Activated CD4-positive, alpha-beta T cell treated with anti-CD3 and anti-CD28 coated beads, Interleukin-2, amount 50 U/mL, for 4 hours (primary cell): ENCODE data around the gene NT5C3B.
"Not testable (repeated sequence)": the region's sequence is repeated elsewhere in the genome, so short reads cannot be mapped to it uniquely, and the experiment has no call there.

Source experiments
- DNase-seq, 2 experiments: peaks; one replicate each; pipeline ENCODE4 v3.0.0-alpha.2; 2020

The NT5C3B gene

GRCh38 chr17:41835800-41836549, at the start of gene NT5C3B:
NT5C3B (minus strand) TSS chr17:41836232; CDS start chr17:41836193, 39 bp downstream.
- DNase-seq, result peak; percentile 39 to 41

- DNase-seq, result no peak
Measured at GRCh38 chr17:41885733-41886132, 49.7 kb upstream of the NT5C3B start.

GRCh38 chr17:41882756-41883155, 46.7 kb upstream of the NT5C3B start:
- no peak for DNase-seq

GRCh38 chr17:41880130-41880529, 44.1 kb upstream of the NT5C3B start:
- no peak for DNase-seq

- not testable (repeated sequence) for DNase-seq
Measured at GRCh38 chr17:41874293-41874670, 38.2 kb upstream of the NT5C3B start.

GRCh38 chr17:41873559-41874292, 37.7 kb upstream of the NT5C3B start:
- DNase-seq, result no peak

- DNase-seq, result no peak
Measured at GRCh38 chr17:41871789-41872188, 35.8 kb upstream of the NT5C3B start.

GRCh38 chr17:41870627-41871026, 34.6 kb upstream of the NT5C3B start:
- no peak for DNase-seq

- DNase-seq, result no peak
Measured at GRCh38 chr17:41870097-41870496, 34.1 kb upstream of the NT5C3B start.

- DNase-seq, result no peak
Measured at GRCh38 chr17:41869426-41869825, 33.4 kb upstream of the NT5C3B start.

- no peak for DNase-seq
Measured at GRCh38 chr17:41868568-41868967, 32.5 kb upstream of the NT5C3B start.

GRCh38 chr17:41865596-41865893, 29.5 kb upstream of the NT5C3B start:
- no peak for DNase-seq

GRCh38 chr17:41864836-41865595, 29.0 kb upstream of the NT5C3B start, which contains the start of gene KLHL11:
KLHL11 (minus strand) TSS chr17:41865423; CDS start chr17:41865370, 53 bp downstream.
- DNase-seq, result peak; percentile 82 to 83

- DNase-seq, result no peak
Measured at GRCh38 chr17:41864498-41864835, 28.4 kb upstream of the NT5C3B start.

GRCh38 chr17:41863074-41863848, 27.2 kb upstream of the NT5C3B start:
- DNase-seq, result peak; percentile 3 to 21

GRCh38 chr17:41860254-41860931, 24.4 kb upstream of the NT5C3B start:
- DNase-seq, result no peak

GRCh38 chr17:41851382-41851781, 15.3 kb upstream of the NT5C3B start:
- not testable (repeated sequence) for DNase-seq

- DNase-seq, result no peak
Measured at GRCh38 chr17:41849251-41849990, 13.4 kb upstream of the NT5C3B start.

GRCh38 chr17:41848788-41849187, 12.8 kb upstream of the NT5C3B start:
- DNase-seq, result no peak

GRCh38 chr17:41844971-41845370, 8.9 kb upstream of the NT5C3B start:
- DNase-seq, result no peak

- DNase-seq, result not testable (repeated sequence)
Measured at GRCh38 chr17:41840781-41841180, 4.7 kb upstream of the NT5C3B start.

- DNase-seq, result not testable (repeated sequence)
Measured at GRCh38 chr17:41839448-41839847, 3.4 kb upstream of the NT5C3B start.
